GM21367 (cell line): ENCODE results near the gene ZBTB7A.

Source experiments
- ATAC-seq: cut with Tn5 transposase; IDR thresholded peaks from one replicate; pipeline ENCODE4 v1.9.1; 2021; ENCODE audit not compliant: unreplicated experiment

The ZBTB7A gene

DNA sequence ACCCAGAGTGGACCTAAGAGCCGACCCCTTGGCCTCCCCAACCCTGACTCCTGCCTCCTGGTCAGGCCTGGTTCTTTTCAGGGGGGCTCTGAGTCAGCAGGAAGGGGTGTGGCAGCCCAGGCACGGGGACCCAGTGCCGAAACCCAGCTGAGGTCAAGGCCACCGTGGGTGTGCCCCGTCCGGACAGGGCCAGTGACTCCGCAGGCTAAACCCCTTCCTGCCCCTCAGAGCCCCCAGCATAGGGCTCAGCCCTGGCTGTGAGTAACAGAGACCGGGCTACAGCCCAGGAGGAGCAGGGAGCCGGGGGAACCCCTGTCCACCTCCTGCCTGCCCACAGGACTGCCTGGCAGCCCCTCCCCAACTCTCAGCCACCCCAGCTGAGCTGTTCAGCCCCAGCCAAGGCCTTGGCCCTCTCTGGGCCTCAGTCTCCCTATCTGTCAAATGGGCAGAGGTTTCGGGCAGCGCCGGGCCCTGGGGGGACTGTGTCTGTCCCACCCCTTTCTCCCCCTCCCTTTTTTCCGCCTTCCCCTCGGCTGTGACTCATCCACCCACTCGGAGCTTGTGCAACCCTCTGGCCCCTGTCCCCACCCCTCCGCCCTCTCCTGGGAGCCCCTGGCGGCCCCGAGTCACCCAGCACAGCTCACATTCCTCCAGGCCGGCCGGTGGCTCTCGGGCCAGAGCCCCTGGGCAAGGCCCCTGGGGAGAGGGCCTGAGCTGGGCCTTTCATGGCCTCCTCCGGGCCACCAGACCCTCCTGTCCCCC is 8.6 kb downstream of the ZBTB7A start:
- ATAC-seq: no peak

DNA sequence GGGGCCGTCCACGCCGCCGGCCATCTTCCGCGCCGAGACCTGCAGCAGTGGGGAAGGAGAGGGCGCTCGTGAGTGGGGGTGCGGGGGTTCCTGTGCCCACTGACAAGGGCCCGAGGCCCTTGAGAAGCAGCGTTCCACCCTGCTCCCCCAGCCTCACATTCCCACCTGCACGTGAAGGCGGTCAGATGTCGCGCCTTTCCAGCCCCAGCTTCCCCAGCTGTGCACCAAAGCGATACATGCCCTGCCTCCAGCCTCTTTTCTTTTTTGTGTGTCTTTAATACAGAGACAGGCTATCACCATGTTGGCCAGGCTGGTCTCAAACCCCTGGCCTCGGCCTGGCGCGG is 11.5 kb downstream of the ZBTB7A start:
- no peak for ATAC-seq

DNA sequence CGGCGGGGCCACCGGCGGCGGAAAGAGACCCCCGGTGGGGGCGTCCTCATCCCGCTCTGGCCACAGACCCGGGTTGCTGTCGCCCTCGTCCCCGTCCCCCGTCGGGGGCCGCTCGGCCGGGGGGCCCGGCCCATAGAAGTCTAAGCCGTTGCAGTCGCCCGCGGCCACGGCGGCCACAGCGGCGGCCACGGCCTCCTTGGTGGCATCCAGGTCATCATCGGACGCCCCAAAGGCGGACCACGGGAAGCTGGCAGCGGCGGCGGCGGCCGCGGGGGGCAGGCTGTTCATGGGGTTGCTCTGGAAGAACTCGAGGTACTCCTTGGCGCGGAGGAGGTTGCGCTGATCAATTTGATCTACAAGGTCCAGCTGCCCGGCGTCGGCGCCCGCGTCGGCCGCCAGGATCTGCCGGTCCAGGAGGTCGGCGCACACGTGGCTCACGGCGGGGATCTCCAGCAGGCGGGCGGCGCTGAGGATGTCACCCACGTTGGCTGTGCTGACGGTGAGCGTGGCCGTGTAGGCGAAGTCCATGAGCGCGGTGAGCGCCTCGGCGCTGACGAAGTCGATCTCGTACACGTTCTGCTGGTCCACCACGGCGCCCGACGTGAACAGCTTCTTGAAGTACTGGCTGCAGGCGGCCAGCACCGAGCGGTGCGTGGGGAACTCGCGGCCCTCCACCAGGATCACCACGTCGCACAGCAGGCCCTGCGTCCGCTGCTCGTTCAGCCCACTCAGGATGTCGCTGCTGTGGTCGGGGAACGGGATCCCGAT is 12.1 kb downstream of the ZBTB7A start:
- ATAC-seq: no peak

DNA sequence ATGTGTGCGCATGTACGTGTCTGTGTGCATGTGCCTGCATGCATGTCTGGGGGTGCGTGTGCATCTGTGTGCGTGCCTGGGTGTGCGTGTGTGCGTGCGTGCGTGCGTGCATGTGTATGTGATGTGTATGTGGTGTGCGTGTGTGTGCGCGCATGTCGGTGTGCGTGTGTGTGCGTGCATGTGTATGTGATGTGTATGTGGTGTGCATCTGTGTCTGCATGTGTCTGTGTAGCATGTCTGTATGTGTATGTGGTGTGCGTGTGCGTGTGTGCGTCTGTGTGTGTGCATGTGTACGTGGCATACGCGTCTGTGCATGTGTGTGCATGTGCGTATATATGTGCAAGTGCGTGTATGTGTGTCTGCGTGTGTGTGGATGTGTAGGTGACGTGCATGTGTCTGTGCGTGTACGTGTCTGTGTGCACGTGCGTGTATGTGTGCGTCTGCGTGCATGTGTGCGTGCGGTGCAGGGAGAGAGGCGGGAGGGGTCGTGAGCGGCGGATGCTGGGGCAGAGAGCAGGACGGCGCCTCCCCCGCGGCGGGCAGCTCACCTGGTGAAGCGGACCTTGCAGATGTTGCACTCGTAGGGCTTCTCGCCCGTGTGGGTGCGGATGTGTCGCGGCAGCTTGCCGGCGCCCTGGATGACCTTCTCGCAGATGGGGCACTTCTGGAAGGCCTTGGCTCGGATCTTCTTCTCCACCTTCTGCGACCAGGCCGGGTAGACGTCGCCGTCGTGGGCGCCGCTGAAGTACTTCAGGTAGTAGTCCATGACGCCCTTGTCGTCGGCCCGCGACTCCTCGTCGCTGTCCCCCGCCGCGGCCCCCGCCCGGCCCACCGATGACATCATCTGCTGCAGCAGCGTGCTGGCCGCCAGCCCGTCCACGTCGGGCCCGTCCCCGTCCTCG is 13.0 kb downstream of the ZBTB7A start:
- ATAC-seq: no peak

DNA sequence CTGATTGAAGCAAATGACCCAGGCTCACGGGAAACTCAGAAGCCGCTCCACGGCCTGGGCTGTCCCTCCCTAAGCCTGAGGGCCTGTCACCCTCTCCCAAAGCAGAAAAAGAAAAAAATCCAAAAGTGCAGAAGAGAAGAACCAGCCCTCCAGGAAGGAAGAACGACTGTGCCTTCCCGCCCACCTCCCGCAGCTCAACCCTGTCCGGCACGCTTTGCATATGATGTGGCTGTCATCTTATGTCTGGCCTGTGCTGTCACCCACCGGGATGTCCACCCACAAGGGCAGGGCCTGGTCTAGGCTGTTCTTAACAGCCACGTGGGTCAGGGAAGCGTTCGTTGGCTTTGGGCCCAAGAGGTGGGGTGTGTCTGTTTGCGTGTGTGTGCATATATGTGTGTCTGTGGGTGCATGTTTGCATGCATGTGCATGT is 13.7 kb downstream of the ZBTB7A start:
- ATAC-seq: no peak

DNA sequence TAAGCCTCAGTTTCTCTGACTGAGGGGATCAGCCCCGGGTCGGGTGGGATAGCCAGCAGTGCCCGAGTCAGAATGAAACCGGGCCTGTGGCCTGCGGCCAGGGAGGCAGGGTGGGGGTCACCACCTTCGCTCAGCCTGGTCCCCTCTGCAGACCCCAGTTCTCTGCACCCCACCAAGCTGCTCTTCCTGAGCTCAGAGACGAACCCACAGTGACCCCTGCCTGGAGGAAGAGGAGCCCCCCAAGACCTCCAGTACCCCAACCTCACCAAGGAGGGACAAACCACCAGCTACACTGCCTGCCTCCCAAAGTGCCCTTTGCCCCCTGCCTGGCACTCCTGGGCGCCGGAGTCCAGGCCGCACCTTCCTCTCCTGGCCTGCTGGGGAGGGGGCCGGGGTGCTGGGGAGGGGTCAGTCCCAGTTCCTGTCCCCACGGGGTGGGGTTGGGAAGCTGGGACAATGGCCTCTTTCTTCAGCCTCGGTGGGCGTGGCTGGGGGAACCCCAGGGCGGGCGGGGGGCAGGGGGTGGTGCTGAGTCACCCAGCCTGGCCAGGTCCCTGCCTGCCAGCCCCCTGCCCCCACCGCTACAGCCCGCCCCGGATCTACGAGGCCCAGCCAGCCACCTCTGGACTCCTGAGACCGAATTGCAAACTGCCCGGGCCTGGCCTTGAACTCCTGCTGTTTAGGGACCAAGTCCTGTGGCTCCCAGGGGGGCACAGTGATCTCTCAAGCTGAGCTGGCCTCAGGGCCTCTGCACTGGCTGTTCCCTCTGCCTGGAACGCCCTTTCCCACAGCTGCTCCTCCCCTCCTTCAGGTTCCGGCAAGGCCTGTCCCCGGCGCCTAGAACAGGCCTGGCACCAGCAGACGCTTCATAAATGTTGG is 14.3 kb downstream of the ZBTB7A start:
- no peak for ATAC-seq

DNA sequence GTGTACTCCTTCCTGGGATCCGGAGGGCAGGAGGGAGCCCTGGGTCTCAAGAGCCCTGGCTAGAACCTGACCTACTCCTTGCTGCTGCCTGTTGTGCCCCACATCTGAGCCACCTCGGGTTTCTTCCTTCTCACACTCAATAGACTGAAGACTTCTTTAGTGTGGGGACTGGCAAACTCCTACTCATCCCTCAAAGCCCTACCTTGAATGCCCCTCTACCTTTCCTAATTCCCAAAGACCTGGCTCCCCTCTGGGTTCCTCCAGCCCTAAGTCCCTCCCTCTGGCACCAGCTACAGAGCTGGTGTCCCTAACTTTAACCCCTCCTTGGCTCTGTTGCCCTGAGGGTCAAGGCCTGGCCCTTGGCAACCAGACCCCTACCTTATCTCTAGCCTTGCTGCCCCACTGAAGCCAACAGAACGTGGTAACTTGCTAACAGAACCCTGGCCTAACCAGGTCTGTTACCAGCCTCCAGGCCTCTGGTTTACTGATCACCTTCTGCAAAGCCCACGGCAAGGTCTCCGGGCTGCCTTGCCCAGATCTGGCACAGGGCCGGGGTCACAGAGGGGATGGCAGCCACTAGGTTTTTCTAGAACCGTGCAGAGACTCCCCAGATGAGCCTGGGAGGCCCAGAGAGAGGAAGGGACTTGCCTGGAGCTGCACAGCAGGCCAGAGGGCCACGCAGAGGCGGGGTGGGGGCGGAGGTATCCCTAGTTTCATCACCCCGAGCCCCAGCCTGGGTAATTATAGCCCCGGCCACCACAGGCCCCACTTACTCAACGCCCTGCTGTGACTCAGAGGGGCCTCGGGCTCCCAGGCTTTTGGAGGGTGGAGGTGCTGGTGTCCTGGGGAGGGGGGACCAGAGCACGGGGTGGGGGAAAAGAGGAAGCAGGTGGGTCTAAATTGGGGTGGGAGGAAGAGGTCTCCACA is 15.3 kb downstream of the ZBTB7A start:
- no peak for ATAC-seq

DNA sequence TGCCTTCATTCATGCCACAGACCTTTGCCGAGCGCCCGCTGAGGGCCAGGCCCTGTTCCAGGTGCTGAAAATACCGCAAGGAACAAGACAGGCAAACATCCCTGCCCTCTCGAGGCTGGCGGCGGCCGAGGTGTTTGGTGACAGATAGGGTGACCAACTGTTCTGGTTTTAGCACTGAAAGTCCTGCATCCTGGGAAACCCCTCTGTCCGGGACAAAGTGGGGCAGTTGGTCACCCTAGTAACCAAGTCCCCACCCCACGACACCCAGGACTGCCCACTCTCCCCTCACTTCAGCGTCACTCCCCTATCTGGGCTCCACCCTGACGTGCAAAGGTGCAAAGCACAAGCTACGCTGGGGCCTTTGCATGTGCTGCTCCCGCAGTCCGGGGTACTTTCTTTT is 17.3 kb downstream of the ZBTB7A start:
- no peak for ATAC-seq

DNA sequence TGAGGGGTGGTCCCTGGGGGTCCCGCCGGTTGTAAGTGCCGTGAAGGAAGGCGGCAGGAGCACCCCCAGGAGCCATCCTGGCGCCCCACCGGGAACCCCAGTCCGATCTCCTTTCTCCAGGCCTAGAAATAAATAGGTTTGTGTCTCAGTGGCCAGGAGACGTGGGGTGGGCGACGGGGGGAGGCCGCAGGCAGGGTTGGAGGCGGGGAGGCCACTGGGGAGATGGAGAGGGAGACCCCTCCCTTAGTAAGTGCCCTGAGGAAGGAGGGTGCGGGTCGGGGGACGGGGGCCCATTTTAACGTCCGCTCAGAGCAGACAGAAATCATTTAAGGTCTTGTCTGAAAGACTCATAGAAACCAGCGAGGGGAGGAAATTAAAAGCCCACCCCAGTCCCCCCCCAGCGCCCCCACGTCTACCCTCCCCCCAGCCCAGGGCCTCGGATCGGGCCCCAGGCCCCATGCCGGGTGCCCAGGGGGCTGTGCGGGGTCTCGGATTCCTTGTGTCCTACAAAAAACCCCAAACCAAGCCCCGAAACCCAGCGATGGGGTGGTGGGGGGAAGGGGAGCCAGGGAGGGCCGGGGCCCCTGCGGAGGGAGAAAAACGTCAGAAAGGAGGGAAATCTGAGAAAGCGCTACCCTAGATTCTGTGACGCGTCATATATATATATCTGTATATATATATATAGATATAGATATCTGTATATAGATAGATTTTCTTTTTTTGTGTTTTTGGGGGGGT is 19.6 kb downstream of the ZBTB7A start:
- ATAC-seq: no peak

DNA sequence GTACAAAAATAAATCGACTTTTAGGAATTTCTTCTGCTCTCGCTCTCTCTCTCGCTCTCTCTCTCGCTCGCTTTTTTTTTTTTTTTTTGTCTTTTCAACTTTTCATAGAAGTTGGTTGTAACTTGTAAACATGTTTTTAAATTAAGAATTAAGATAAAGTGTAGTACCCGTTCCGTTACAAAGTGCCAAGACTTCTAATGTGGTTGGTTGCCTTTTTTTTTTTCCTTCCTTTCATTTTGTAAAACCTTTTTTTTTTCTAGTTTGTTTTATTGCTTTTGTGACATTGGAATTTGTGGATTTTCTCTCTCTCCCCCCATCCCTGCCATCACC is 20.4 kb downstream of the ZBTB7A start:
- no peak for ATAC-seq

DNA sequence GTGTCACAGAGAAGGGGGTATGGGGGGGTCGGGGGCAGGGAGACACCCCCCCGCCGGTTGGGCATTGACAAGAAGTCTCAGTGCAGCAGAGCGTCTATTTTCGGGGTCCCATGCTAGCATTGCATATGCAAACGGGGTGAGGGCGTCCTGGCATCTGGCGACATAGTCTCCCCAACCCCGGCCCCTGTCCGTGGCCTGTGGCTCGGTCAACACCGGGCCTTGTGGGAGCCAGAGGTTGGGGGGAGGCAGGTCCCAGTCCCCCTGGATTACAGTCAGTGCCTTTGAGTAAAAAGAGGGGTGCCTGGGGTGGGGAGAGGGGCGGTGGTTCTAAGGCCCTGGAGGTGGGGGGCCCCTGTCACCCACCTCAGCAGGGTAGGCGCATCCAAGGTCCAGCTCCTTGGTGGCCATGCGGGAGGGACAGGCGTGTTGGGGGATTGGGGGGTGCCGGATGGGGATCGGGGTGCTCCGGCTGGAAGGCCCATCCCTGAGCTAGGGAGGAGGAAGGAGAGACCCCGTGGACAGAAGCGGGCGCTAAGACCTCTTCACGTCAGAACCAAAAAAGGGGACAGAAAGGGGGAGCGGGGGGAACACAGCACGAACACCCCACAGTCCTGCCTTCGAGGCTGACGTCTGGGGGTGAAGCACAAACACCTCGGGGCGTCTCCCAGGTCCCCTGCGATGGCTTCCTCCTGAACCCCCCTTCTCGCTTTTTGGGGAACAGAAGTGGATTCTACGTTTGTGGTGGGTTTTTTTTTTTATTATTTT is 20.9 kb downstream of the ZBTB7A start:
- ATAC-seq: no peak

DNA sequence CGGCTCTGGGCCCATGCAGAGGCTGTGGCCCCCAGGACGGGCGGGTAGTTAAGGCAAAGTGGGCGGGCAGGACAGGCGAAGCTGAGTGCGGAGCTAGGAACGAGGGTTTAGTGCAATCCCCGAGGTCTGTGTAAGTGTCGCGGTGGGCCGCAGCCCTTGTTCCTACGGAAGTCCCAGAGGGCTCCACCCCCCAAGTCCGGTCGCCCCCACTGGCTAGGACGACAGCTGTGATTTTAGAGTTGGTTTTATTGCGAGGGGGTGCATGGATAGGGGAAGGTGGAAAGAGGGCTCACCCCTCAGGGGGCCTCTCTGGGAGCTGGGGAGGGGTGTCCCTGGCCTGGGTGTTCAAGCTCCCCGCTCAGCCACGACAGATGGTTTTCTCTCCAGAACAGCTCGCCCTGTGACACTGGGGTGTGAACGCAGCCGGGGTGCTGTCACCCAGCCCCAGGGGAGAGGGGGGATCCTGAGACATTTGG is 21.7 kb downstream of the ZBTB7A start:
- ATAC-seq: no peak

DNA sequence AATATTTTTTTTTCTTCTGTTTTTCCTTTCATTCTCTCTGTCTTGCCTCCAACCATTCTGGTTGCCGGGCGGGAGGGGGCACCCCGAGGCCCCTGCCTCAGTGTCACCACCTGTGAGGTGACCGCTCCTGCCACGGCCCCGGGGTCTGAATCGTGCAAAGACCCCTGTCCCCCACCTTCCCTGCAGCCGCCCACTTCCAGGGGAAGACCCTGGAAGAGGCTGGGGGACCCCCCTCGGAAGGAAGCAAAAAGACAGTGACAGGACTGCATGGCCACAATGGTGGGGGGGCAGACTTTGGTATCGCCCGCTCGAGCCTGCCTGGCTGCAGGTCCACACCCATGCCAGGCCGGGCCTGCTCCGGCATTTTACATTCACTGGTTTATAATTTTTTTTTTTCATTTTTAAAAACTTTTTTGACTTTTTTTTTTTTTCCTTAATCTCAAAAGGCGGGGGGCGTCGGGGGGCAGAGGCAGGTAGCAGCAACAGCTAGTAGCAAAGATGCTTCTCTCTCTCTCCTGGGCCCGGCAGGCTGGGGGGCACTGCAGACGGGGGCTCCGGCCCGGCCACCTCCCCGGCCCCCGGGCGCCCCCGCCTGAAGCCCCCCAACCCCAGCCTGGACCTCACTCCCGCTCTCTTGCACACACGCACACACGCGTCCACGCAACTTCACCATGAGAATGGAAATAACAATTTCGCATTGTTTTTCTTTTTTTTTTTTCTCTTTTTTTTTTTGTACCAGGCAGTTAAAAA is 22.6 kb downstream of the ZBTB7A start:
- no peak for ATAC-seq

DNA sequence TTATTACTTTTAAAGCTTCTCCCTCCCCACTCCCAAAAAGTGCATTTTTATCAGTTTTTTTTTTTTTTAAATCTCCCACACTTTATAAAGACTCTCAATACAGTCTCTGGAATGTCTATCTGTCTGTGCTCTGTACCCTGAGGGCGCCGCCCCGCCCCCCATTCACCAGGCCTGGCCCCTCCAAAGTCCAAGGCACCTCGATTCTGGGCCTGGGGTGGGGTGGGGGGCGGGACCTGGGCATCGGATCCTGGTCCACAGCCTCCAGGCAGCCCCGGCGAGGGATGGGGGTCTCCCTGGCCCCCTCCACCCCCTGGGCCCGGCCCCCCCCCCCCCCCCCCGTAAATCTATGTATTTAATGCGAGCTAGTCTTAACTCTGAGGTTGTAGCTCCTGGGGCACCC is 23.3 kb downstream of the ZBTB7A start:
- no peak for ATAC-seq

DNA sequence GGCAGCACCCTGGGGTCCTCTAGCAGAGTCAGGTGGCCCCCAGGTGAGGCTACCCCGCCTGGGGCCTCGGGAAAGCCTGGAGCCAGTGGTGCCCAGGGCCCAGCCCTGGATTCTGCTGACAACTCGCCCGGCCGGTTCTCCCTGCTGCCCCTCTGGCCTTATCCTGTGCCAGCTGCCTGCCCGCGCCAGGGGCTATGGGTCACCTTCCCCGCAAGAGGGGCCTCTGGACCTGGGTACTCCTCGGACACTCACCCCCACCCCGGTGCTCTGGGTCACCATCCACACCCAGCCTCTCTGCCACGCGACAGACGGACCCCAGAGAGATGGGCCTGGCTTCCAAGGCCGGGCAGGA is 24.0 kb downstream of the ZBTB7A start:
- no peak for ATAC-seq

DNA sequence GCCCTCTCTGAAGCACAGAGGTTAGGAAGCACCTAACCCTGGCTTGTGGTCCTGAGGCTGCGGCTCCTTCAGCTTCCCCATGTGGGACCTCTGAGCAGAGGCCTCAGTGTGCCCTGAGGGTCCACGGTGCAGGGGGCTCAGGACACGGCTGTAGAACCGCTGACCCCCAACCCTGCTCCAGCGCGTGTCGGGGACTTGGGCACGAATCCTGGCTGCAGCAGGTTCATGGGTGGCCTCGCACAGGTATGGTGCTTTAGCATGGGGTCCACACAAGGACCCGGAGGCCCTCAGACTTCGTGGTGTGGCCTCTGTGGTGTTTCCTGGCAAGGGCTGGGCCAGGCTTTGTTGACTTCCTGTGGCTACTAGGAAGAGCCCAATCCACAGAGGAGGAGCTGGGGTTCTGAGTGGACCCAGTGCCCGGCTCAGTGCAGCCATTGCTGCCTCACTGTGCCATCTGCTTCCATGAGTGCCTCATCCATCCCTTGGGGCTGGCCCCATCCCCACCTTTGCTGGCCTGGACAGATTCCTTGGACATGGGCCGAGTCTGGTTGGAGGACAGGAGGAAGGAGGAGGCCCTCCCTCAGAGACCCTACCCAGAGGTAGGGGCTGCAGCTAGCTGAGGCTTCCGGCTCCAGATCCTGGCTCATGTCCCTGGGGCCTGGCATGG is 24.5 kb downstream of the ZBTB7A start:
- ATAC-seq: no peak
